Kidney (tissue), 14 donors: ENCODE data around the gene ZCCHC14. TPM values are rescaled to one million over a fixed set of nuclear protein-coding genes. Genes with fewer than 3 reads are reported as not detected.
A peak's percentile ranks its signal among the peaks of the same experiment; 100 is the strongest.
"Not testable (repeated sequence)": the region's sequence is repeated elsewhere in the genome, so short reads cannot be mapped to it uniquely, and the experiment has no call there.

Experiments
- DNase-seq, 5 donors: peaks; one replicate each; pipeline ENCODE4 v3.0.0-alpha.2; 2013 to 2020
- FAIRE-seq: peaks from 2 replicates; lab custom pipeline; 2012; peaks lifted over from hg19 to GRCh38; lab: Jason Lieb, UNC
- H3K27ac ChIP-seq, 2 donors: one replicate each; pipeline ENCODE4 v1.7.0; 2013; ENCODE audit warnings: low read depth in 2 of 2, low read length in 2 of 2, inconsistent platforms in 1 of 2
- H3K27me3 ChIP-seq: one replicate; pipeline ENCODE4 v1.7.1; 2013; ENCODE audit warnings: low read length, inconsistent platforms; ENCODE audit not compliant: control insufficient read depth, insufficient read depth
- H3K36me3 ChIP-seq, 3 donors: one replicate each; pipeline versions ENCODE4 v1.7.0 to v1.7.1; 2013; ENCODE audit warnings: low read length in 3 of 3, control low read depth in 1 of 3, inconsistent platforms in 1 of 3; ENCODE audit not compliant: insufficient read depth in 3 of 3, control insufficient read depth in 2 of 3
- H3K4me1 ChIP-seq, 3 donors: one replicate each; pipeline versions ENCODE4 v1.7.0 to v1.7.1; 2013; ENCODE audit warnings: low read length in 3 of 3, inconsistent platforms in 1 of 3, low read depth in 1 of 3; ENCODE audit not compliant: control insufficient read depth in 2 of 3, insufficient read depth in 2 of 3
- H3K4me3 ChIP-seq, 3 donors: one replicate each; pipeline versions ENCODE4 v1.7.0 to v1.8.1; 2013; ENCODE audit warnings: low read length in 3 of 3, control low read depth in 1 of 3, inconsistent platforms in 1 of 3
- H3K9ac ChIP-seq, 3 donors: one replicate each; pipeline versions ENCODE4 v1.7.0 to v1.7.1; 2013; ENCODE audit warnings: low read length in 3 of 3, control low read depth in 1 of 3, inconsistent platforms in 1 of 3
- H3K9me3 ChIP-seq, 3 donors: one replicate each; pipeline versions ENCODE4 v1.7.0 to v1.7.1; 2013; ENCODE audit warnings: low read length in 3 of 3, control low read depth in 1 of 3, inconsistent platforms in 1 of 3; ENCODE audit not compliant: control insufficient read depth in 2 of 3, insufficient read depth in 1 of 3
- CTCF ChIP-seq: IDR thresholded peaks from 3 replicates; pipeline ENCODE4 v1.5.1; 2012; ENCODE audit warnings: mild to moderate bottlenecking, moderate library complexity, borderline replicate concordance; ENCODE audit not compliant: insufficient read depth; ENCODE audit errors: extremely low read depth
- intact Hi-C: fragments of 100-400 bp; cut with DNase I; formaldehyde crosslinking; loops from one replicate; pipeline ENCODE4 v1.11.1; 2022
- polyA plus RNA-seq: library from polyadenylated mRNA; stranded (reverse); fragments of 350-450 nt; fragmentation: Illumina TruSeq; extraction: RNeasy Lipid Tissue Mini Kit (QIAGEN cat#74804); gene quantifications from one replicate; pipeline ENCODE4 v1.2.3, GENCODE V29; 2014; ENCODE audit warnings: low read depth, low replicate concordance; ENCODE audit not compliant: insufficient read depth
- total RNA-seq: library from RNA; stranded (reverse); fragmentation: NEBNext Ultra II Directional; extraction: Animal tissue kit (Norgen Biotek cat#: 25700); gene quantifications from one replicate; pipeline ENCODE4 v1.2.1, GENCODE V29; 2021
- donor health status: control.
- donor health status: control.
- donor health status: control.
- donor health status: control.
- donor health status: control.
- donor health status: DM: yes; HTN: yes; CAD: no.
- donor health status: Normal renal cell carcinoma (clear cell type).

ZCCHC14 gene
- total and polyA plus RNA-seq, 2 donors from 2014 or later: 6.4 to 32.8 TPM

DNA sequence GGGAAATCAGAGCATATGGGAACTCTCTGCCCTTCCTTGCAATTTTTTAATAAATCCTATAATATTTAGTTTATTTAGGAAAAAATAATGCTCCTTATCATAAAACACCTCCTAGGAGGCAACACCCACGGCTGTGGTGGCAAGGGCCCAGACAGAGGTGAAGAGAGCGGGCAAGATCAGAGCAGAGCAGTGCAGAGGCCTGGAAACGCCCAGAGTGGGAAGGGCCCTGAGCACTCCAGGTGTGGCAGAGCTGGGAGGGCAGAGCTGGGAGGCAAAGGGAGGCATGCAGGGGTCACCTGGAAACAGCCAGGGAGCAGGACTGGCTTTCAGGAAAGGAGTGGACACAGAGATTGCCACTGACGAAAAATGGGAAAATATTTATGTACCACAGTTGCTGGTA lies 126.5 kb downstream of the ZCCHC14 start:
- peaks cover 0 to 5% (median 0%) of the 10 kb centered on the region in 3 donors for H3K4me1 ChIP-seq
- DNase-seq (no peak), FAIRE-seq (no peak)
- no peak overlapping the region for H3K4me3 ChIP-seq
- peaks cover 0 to 4% (median 1%) of the 10 kb centered on the region in 3 donors for H3K36me3 ChIP-seq
- H3K9me3 ChIP-seq: no peaks in the 10 kb centered on the region
- no peaks in the 10 kb centered on the region for H3K27me3 ChIP-seq
- no peak overlapping the region for H3K27ac ChIP-seq
- intact Hi-C loops: no loop called here
- no peak overlapping the region for H3K9ac ChIP-seq
- no peak for TF ChIP-seq CTCF

DNA sequence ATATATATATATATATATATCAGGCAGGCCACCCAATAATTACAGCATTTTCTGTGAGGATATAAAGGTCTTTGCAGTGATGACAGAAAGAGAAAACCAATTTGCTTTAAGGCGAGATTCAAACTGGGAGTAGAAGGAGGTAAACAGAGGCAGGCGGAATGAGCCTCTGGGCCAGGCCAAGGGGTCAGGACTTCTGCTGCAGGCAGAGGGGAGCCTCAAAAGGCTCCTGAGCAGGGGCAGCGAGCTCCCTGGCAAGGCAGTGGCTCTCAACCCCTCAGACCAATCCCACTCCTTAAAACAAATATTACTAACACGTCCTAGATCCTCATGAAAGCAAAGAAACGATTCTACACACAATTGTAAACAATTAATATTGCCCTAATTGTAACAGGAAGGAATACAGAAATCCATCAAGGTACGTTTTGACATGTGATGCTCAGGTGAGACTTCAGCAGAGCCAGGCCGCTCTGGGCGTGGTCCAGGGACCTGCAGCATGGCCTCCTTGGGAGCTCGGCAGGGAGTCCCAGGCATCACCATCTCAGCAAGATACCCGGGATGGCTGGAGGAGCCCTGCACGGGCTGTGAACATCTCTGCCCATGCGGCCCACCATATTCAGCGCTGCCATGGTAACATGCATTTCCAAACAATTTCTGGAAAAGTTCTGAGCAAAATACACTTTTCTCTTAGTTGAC lies 127.7 kb downstream of the ZCCHC14 start:
- no peaks in the 10 kb centered on the region for H3K27me3 ChIP-seq
- H3K36me3 ChIP-seq: peaks cover 0 to 5% (median 4%) of the 10 kb centered on the region in 3 donors
- H3K27ac ChIP-seq: no peak overlapping the region
- no peak overlapping the region for H3K4me3 ChIP-seq
- FAIRE-seq (no peak), DNase-seq (no peak)
- no peaks in the 10 kb centered on the region for H3K9me3 ChIP-seq
- peaks cover 0 to 5% (median 0%) of the 10 kb centered on the region in 3 donors for H3K4me1 ChIP-seq
- intact Hi-C loops: no loop called here
- no peak for TF ChIP-seq CTCF
- H3K9ac ChIP-seq: no peak overlapping the region

GRCh38 chr16:87363771-87364455 lies 128.9 kb downstream of the ZCCHC14 start:
- intact Hi-C loops: no loop called here
- Histone ChIP-seq H3K9ac (no peak overlapping the region), H3K4me3 (no peak overlapping the region)

DNA sequence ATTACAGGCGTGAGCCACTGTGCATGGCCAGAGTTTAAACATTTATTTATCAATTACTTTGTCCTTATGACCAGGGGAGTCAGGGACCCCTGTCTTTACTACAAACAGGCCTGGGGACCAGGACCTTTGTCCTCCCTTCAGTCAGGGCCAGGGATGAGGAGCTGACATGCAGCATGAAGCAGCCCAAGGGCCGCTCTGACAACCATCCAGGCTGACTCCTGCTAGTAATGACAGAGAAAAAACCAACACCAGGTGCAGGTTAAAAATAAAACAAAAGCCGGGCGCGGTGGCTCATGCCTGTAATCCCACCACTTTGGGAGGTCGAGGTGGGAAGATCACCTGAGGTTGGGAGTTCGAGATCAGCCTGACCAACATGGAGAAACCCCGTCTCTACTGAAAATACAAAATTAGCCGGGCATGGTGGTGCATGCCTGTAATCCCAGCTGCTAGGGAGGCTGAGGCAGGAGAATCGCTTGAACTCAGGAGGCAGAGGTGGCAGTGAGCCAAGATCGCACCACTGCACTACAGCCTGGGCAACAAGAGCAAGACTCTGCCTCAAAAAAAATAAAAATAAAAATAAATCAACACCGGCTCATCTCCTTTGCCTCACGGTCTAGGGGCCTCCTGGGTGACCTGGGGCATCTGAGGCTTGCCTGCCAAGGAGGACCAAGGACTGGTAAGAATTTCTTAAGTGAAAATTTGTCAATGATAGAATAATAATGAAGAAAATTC lies 129.8 kb downstream of the ZCCHC14 start:
- H3K4me3 ChIP-seq, H3K27ac ChIP-seq, H3K9ac ChIP-seq, intact Hi-C loops, DNase-seq, H3K4me1 ChIP-seq, FAIRE-seq, H3K9me3 ChIP-seq, H3K27me3 ChIP-seq: not testable (repeated sequence)
- peaks cover 6 to 19% (median 13%) of the 10 kb centered on the region in 3 donors for H3K36me3 ChIP-seq

More at GRCh38 chr16:87363771-87364455, 128.9 kb downstream of the ZCCHC14 start:
- no peak for FAIRE-seq
- Histone ChIP-seq H3K27ac (no peak overlapping the region), H3K9me3 (no peaks in the 10 kb centered on the region), H3K4me1 (peaks cover 0 to 5% (median 0%) of the 10 kb centered on the region in 3 donors), H3K27me3 (no peaks in the 10 kb centered on the region), H3K36me3 (peaks cover 5 to 11% (median 6%) of the 10 kb centered on the region in 3 donors)
- DNase-seq: peak in 2 of 5 donors; percentile 28 to 50
- no peak for TF ChIP-seq CTCF
